Measurements from ENCODE around the gene MED25. TPM values are rescaled to one million over a fixed set of nuclear protein-coding genes. Genes with fewer than 3 reads are reported as not detected.
A peak's percentile ranks its signal among the peaks of the same experiment; 100 is the strongest.

The MED25 gene
- total RNA-seq, 1 donor from 2014 or later, result 34.5 TPM

DNA sequence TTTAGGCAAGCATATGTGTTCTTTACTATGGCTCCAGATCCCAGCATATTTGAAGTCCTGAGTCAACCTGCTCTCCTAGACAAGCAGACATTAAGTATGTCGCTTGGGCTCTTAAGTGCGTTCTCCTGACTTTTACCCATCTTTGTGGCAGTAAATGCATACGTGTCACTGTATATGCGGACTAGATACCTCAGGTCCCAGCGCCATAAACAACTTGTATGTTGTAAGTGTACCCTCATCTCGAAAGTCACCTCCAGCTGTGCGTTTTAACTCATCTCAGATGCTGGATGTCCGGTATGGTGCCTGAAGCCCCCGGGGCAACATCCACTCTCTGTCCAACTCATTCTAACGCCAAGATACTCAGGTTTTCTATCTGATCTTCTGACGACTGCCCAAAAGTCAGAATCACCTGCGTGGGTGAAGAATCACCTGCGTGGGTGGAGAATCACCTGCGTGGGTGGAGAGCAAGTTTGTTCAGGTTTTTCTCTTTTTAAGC, 34.6 kb downstream of the MED25 start:
- Histone ChIP-seq H3K27me3 (ENCODE audit: control insufficient read depth, insufficient read depth, low read length) (no peaks in the 10 kb centered on the region), H3K4me3 (ENCODE audit: low read depth, low read length) (peak overlapping the region; percentile 81), H3K36me3 (ENCODE audit: control insufficient read depth, insufficient read depth, low read length) (peaks cover 3% of the 10 kb centered on the region)
- TF ChIP-seq, protein P1, sequence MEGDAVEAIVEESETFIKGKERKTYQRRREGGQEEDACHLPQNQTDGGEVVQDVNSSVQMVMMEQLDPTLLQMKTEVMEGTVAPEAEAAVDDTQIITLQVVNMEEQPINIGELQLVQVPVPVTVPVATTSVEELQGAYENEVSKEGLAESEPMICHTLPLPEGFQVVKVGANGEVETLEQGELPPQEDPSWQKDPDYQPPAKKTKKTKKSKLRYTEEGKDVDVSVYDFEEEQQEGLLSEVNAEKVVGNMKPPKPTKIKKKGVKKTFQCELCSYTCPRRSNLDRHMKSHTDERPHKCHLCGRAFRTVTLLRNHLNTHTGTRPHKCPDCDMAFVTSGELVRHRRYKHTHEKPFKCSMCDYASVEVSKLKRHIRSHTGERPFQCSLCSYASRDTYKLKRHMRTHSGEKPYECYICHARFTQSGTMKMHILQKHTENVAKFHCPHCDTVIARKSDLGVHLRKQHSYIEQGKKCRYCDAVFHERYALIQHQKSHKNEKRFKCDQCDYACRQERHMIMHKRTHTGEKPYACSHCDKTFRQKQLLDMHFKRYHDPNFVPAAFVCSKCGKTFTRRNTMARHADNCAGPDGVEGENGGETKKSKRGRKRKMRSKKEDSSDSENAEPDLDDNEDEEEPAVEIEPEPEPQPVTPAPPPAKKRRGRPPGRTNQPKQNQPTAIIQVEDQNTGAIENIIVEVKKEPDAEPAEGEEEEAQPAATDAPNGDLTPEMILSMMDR (IDR thresholded peaks at IDR 0.05; ENCODE audit: insufficient read depth, low read length, poor library complexity, severe bottlenecking), result no peak
- no peak for DNase-seq (ENCODE audit: low read depth)

DNA sequence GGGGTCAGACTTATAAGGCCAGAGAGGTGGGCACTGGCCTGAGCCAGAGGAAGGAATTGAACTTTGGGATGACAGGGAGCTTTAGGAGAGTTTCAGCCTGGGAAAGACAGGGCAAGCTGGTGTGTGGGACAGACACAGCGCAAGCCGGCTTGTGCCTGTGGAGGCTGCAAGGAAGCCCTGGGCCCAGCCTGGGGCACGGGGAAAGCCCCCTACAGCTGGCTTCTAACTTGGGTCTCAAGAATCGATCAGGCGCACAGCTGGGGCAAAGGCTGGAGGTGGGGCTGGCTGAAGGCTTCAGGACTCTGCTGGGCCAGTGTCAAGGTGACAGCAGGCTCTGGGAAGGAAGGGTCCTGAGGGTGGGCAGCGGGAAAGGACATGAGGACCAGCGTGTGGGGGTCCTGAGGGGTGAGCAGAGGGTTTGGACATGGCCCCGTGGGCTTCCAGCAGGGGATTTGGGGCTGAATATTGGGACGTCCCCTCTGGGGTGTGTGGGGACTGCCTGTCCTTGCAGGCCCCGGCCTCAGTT, 35.8 kb downstream of the MED25 start:
- Histone ChIP-seq H3K36me3 (ENCODE audit: control insufficient read depth, insufficient read depth, low read length) (peaks cover 5% of the 10 kb centered on the region), H3K27me3 (ENCODE audit: control insufficient read depth, insufficient read depth, low read length) (no peaks in the 10 kb centered on the region), H3K4me3 (ENCODE audit: low read depth, low read length) (no peak overlapping the region)
- TF ChIP-seq, protein P1 (IDR thresholded peaks at IDR 0.05; ENCODE audit: insufficient read depth, low read length, poor library complexity, severe bottlenecking), result no peak
- no peak for DNase-seq (ENCODE audit: low read depth)

DNA sequence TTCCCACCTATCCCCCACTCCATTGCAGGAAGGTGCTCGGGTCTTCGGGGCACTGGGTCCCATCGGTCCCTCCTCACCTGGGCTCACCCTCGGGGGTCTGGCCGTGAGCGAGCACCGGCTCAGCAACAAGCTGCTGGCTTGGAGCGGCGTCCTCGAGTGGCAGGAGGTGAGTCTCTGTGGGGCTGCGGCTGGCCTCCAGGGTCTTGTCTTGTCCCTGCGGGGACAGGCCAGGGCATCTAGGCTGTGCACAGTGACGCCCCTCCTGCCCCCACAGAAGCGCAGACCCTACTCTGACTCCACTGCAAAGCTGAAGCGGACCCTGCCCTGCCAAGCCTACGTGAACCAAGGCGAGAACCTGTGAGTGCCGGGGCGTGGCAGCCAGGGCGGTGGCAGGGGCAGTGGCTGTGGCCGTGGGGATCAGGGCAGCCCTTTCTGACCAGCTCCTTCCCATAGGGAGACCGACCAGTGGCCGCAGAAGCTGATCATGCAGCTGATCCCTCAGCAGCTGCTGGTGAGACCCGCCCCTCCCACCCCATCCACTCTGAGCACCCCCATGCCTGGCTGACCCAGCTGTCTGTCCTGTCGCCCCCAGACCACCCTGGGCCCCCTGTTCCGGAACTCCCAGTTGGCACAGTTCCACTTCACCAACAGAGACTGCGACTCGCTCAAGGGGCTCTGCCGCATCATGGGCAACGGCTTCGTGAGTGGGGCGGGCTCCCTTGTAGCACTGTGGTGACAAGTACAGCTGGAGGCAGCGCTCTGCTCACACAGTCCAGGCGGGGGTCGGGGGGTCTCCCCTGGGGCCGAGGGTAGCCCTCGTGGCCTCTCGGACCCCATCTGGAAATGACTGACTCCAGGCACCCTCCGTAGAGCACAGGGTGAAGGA, 36.5 kb downstream of the MED25 start:
- Histone ChIP-seq H3K27me3 (ENCODE audit: control insufficient read depth, insufficient read depth, low read length) (no peaks in the 10 kb centered on the region), H3K36me3 (ENCODE audit: control insufficient read depth, insufficient read depth, low read length) (peaks cover 7% of the 10 kb centered on the region), H3K4me3 (ENCODE audit: low read depth, low read length) (no peak overlapping the region)
- no peak for DNase-seq (ENCODE audit: low read depth)
- TF ChIP-seq, protein P1 (IDR thresholded peaks at IDR 0.05; ENCODE audit: insufficient read depth, low read length, poor library complexity, severe bottlenecking), result no peak

DNA sequence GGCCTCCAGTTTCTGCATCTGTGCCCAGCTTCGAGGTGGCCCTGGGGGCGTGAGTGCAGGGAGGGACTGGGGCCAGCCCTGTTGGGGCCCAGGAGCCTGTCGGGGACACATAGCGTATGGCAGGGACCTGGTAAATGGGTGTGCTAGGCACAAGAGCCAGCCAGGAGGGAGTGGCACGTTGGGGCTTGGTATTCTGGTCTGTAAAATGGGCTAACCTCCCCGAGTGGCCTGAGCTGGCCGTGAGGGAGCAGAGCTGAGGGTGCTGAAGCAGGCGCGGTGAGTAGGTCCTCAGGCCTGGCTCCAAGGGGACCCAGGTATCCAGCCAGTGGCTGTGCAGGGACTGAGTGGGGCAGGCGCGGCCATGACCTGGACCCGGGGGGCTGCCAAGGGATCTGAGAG, 37.2 kb downstream of the MED25 start:
- Histone ChIP-seq H3K27me3 (ENCODE audit: control insufficient read depth, insufficient read depth, low read length) (no peaks in the 10 kb centered on the region), H3K36me3 (ENCODE audit: control insufficient read depth, insufficient read depth, low read length) (peaks cover 11% of the 10 kb centered on the region), H3K4me3 (ENCODE audit: low read depth, low read length) (no peak overlapping the region)
- no peak for DNase-seq (ENCODE audit: low read depth)
- TF ChIP-seq, protein P1 (IDR thresholded peaks at IDR 0.05; ENCODE audit: insufficient read depth, low read length, poor library complexity, severe bottlenecking), result no peak

DNA sequence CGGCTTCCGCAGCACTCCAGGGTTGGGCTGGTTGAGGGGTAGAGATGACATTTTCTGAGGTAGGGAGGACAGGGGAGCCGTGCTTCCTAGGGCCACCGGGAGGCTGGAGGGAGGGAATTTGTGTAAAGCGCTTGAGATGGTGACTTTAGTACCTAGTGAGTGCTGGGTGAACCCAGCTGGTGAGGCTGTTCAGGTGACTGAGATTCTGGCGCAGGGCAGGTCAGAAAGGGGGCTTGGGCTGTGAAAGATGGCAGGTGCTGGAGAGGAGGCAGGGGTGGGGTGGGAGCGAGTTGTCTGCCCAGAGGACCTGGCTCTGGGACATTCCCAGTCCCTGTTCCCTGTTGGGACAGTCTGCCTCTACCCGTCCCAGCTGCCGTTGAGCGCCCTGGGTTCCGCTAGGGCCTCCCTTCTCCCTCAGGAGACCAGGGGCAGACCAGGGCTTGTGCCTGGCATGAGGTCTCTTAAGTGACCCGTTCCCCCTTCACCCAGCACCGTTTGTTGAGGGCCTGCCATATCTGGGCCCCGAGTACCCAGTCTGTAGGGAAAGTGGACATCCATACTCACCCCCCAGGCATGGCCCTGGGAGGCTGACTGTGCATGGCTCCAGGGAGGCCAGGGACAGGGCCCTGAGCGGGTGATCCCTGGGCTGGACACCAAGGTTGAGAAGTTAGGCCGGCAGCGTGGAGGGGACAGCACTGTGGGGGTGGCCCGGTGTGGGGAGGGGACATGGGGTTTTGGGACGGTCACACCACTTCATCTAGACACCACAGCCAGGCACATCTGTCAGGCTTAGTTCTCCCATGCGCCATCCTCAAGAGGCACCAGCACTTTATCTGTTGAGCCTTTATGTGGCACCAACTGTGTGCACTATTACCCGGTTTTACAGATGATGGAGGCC, 37.8 kb downstream of the MED25 start:
- no peak overlapping the region for H3K4me3 ChIP-seq (ENCODE audit: low read depth, low read length)
- H3K27me3 ChIP-seq (ENCODE audit: control insufficient read depth, insufficient read depth, low read length), result no peaks in the 10 kb centered on the region
- no peak for DNase-seq (ENCODE audit: low read depth)
- TF ChIP-seq, protein P1 (IDR thresholded peaks at IDR 0.05; ENCODE audit: insufficient read depth, low read length, poor library complexity, severe bottlenecking), result no peak
- peaks cover 13% of the 10 kb centered on the region for H3K36me3 ChIP-seq (ENCODE audit: control insufficient read depth, insufficient read depth, low read length)

Measured in kidney epithelial cell (primary cell).